Measurements from ENCODE around the gene SEMA4D. TPM values are rescaled to one million over a fixed set of nuclear protein-coding genes. Genes with fewer than 3 reads are reported as not detected.

Gene SEMA4D
- total and polyA plus RNA-seq, 2 of the 13 experiments (the other 11 are each of a cell fraction or from before 2014, with no cell fraction given): 0.13 to 0.16 TPM

DNA sequence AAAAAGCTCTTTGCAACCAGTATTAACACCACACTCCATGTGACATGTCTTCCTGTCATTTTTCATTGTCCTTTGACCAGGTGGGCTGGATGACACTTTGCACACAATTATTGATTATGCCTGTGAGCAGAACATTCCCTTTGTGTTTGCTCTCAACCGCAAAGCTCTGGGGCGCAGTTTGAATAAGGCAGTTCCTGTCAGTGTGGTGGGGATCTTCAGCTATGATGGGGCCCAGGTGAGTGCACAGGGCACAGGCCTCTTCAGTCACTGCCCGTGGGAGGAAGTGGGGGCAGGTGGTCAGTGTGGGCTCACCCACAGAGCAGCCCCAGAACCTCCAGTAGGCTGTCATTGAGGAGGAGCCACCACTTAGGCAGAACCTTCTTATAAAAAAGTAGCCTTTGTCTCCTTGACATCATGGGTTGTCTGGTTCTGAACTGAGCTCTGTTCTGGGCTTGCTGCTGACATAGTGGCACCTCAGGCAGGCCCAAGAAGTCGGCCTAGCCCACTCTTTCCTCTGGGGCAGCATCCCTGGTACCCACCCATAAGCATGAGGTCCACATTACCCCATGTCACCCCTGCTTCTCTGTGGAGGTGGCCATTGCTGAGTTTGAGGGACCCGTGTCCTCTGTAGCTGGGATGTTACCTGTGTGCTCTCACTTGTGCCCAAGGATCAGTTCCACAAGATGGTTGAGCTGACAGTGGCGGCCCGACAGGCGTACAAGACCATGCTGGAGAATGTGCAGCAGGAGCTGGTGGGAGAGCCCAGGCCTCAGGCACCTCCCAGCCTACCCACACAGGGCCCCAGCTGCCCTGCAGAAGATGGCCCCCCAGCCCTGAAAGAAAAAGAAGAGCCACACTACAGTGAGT, 140.3 kb downstream of the SEMA4D start (continued):
- TF ChIP-seq, protein P1, sequence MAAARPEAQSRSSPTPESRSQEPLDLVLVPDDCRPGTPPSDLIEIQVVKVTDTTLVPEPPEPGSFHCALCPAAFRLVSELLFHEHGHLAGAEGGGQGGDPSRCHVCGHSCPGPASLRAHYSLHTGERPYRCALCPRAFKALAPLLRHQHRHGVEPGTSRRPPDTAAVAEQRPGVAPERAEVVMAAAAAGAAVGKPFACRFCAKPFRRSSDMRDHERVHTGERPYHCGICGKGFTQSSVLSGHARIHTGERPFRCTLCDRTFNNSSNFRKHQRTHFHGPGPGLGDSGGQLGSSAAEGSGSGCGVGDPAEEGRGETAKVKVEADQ (CRISPR knock-in tag; IDR thresholded peaks at IDR 0.05; ENCODE audit: borderline replicate concordance): peak; percentile 73; the same call in 1 of the 2 replicates
- no peak for TF ChIP-seq PCBP2 (optimal IDR thresholded peaks at IDR 0.05; ENCODE audit: low read depth, low read length, poor library complexity, severe bottlenecking)
- no peak for TF ChIP-seq ZNF567 (CRISPR knock-in tag; IDR thresholded peaks at IDR 0.05; ENCODE audit: borderline replicate concordance)
- 0 out of 2 replicates have a peak, but pooled peaks have one; percentile 4 for TF ChIP-seq CREB1 (IDR thresholded peaks at IDR 0.05)
- peak; percentile 86 for TF ChIP-seq CREB1 (CRISPR knock-in tag; IDR thresholded peaks at IDR 0.05)
- TF ChIP-seq SIX4 (CRISPR knock-in tag; IDR thresholded peaks at IDR 0.05): peak; percentile 66; the same call in 1 of the 2 replicates
- TF ChIP-seq FOXJ3 (CRISPR knock-in tag; IDR thresholded peaks at IDR 0.05; ENCODE audit: borderline replicate concordance): peak; percentile 56; the same call in 1 of the 2 replicates
- no peak for TF ChIP-seq ZNF160 (CRISPR knock-in tag; IDR thresholded peaks at IDR 0.05)
- TF ChIP-seq SAP130 (CRISPR knock-in tag; IDR thresholded peaks at IDR 0.05; ENCODE audit: low read depth): peak; percentile 98
- peak; percentile 74 for TF ChIP-seq THAP11 (CRISPR knock-in tag; IDR thresholded peaks at IDR 0.05)
- TF ChIP-seq RBAK (CRISPR knock-in tag; IDR thresholded peaks at IDR 0.05): no peak; the same call in 1 of the 2 replicates
- TF ChIP-seq FOXP4 (CRISPR knock-in tag; IDR thresholded peaks at IDR 0.05): peak; percentile 89
- no peak for TF ChIP-seq ZNF143 (CRISPR knock-in tag; IDR thresholded peaks at IDR 0.05)
- peak; percentile 95; the same call in 1 of the 2 replicates for TF ChIP-seq ZNF512B (CRISPR knock-in tag; IDR thresholded peaks at IDR 0.05; ENCODE audit: borderline replicate concordance)
- TF ChIP-seq ISL2 (CRISPR knock-in tag; IDR thresholded peaks at IDR 0.05): peak; percentile 80; the same call in 1 of the 2 replicates
- no peak for TF ChIP-seq ZNF564 (CRISPR knock-in tag; IDR thresholded peaks at IDR 0.05)
- TF ChIP-seq HOXA3 (CRISPR knock-in tag; IDR thresholded peaks at IDR 0.05): peak; percentile 77; the same call in 1 of the 2 replicates
- TF ChIP-seq FOSL1 (CRISPR knock-in tag; IDR thresholded peaks at IDR 0.05; ENCODE audit: borderline replicate concordance): no peak
- peak; percentile 96 for TF ChIP-seq PPARG (CRISPR knock-in tag; conservative IDR thresholded peaks at IDR 0.05)
- TF ChIP-seq GATAD1 (CRISPR knock-in tag; IDR thresholded peaks at IDR 0.05): peak; percentile 70
- TF ChIP-seq FOXA3 (CRISPR knock-in tag; IDR thresholded peaks at IDR 0.05): peak; percentile 91
- TF ChIP-seq ARNT2 (CRISPR knock-in tag; IDR thresholded peaks at IDR 0.05; ENCODE audit: low read depth): peak; percentile 58; the same call in 1 of the 2 replicates
- TF ChIP-seq ASH2L (IDR thresholded peaks at IDR 0.05; ENCODE audit: insufficient read length, low read depth, low read length): peak; percentile 48
- TF ChIP-seq CC2D1A (CRISPR knock-in tag; IDR thresholded peaks at IDR 0.05): no peak
- no peak for TF ChIP-seq TCF7L2 (IDR thresholded peaks at IDR 0.05; ENCODE audit: low read depth, low read length)
- no peak for TF ChIP-seq RFX5 (IDR thresholded peaks at IDR 0.05; ENCODE audit: low read depth, low read length)
